Breast epithelium (tissue), 3 donors: ENCODE data around the gene SLC25A21.

Experiments used
- POLR2A ChIP-seq: fragments of 450-650 bp; IDR thresholded peaks from one replicate; pipeline ENCODE4 v1.6.1; 2016; ENCODE audit warnings: antibody characterized with exemption, mild to moderate bottlenecking, moderate library complexity
- TF ChIP-seq, protein P1 (sequence below), 3 donors: fragments of 450-650 bp; IDR thresholded peaks; one replicate each; pipeline ENCODE4 v1.5.1; 2016 to 2017; ENCODE audit warnings: antibody characterized with exemption in 3 of 3, mild to moderate bottlenecking in 3 of 3, moderate library complexity in 3 of 3

GRCh38 chr14:37047226-37047625 lies 125.2 kb downstream of the SLC25A21 start:
- TF ChIP-seq, protein P1, sequence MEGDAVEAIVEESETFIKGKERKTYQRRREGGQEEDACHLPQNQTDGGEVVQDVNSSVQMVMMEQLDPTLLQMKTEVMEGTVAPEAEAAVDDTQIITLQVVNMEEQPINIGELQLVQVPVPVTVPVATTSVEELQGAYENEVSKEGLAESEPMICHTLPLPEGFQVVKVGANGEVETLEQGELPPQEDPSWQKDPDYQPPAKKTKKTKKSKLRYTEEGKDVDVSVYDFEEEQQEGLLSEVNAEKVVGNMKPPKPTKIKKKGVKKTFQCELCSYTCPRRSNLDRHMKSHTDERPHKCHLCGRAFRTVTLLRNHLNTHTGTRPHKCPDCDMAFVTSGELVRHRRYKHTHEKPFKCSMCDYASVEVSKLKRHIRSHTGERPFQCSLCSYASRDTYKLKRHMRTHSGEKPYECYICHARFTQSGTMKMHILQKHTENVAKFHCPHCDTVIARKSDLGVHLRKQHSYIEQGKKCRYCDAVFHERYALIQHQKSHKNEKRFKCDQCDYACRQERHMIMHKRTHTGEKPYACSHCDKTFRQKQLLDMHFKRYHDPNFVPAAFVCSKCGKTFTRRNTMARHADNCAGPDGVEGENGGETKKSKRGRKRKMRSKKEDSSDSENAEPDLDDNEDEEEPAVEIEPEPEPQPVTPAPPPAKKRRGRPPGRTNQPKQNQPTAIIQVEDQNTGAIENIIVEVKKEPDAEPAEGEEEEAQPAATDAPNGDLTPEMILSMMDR (IDR thresholded peaks at IDR 0.05) = no peak
- no peak for TF ChIP-seq POLR2A
